Measurements from ENCODE around the gene KRTAP5-1.

- TF ChIP-seq POLR2AphosphoS5 (IDR thresholded peaks at IDR 0.05; ENCODE audit: low read depth): no peak
- TF ChIP-seq CTCF (IDR thresholded peaks at IDR 0.05; ENCODE audit: insufficient read depth, low read length): no peak
These were observed 46.0 kb upstream of the KRTAP5-1 start for GRCh38 chr11:1631066-1631568.
